Stomach (tissue), 9 donors: ENCODE data around the gene POU2AF3. TPM values are rescaled to one million over a fixed set of nuclear protein-coding genes. Genes with fewer than 3 reads are reported as not detected.
A peak's percentile ranks its signal among the peaks of the same experiment; 100 is the strongest.

Experiments used
- DNase-seq, 2 donors: peaks; one replicate each; pipeline versions ENCODE4 v3.0.0 to v3.0.0-alpha.2; 2013 to 2019
- H3K27ac ChIP-seq, 5 donors: fragments of 200-600 bp in 4 of 5; sonication (generic) in 4 of 5; one replicate each; pipeline ENCODE4 v1.5.1; 2013 to 2019; ENCODE audit warnings: mild to moderate bottlenecking in 1 of 5, moderate library complexity in 1 of 5
- H3K27me3 ChIP-seq, 3 donors: fragments of 200-600 bp; sonication (generic); one replicate each; pipeline ENCODE4 v1.5.1; 2017 to 2019; ENCODE audit warnings: mixed run types in 1 of 3
- H3K36me3 ChIP-seq, 4 donors: fragments of 200-600 bp; sonication (generic); 1 replicate in 3 of 4; 2 replicates in 1 of 4; pipeline ENCODE4 v1.5.1; 2016 to 2019
- H3K4me1 ChIP-seq, 4 donors: fragments of 200-600 bp; sonication (generic); one replicate each; pipeline ENCODE4 v1.5.1; 2016 to 2019
- H3K4me3 ChIP-seq, 4 donors: fragments of 200-600 bp; sonication (generic) in 3 of 4; one replicate each; pipeline ENCODE4 v1.5.1; 2016 to 2019; ENCODE audit warnings: mild to moderate bottlenecking in 1 of 4
- H3K9me3 ChIP-seq, 4 donors: fragments of 200-600 bp; sonication (generic); one replicate each; pipeline ENCODE4 v1.5.1; 2016 to 2019
- EP300 ChIP-seq: sonication (generic); formaldehyde crosslinking; IDR thresholded peaks from one replicate; pipeline ENCODE4 v1.6.1; 2017; ENCODE audit warnings: antibody characterized with exemption
- POLR2A ChIP-seq, 4 donors: fragments of 450-650 bp; IDR thresholded peaks; one replicate each; pipeline ENCODE4 v1.6.1; 2016; ENCODE audit warnings: antibody characterized with exemption in 4 of 4, control low read depth in 2 of 4, mild to moderate bottlenecking in 1 of 4, moderate library complexity in 1 of 4
- POLR2AphosphoS5 ChIP-seq, 3 donors: sonication (generic); formaldehyde crosslinking; IDR thresholded peaks; one replicate each; pipeline ENCODE4 v1.6.1; 2016; ENCODE audit warnings: antibody characterized with exemption in 3 of 3
- WGBS, 5 donors: extraction: QIAGEN DNeasy Blood & Tissue Kit in 3 of 5; methylation state at CpG; one replicate each; pipeline versions ENCODE4 v1.1.5 to v1.1.7; 2013 to 2018; 5-methylcytosine and 5-hydroxymethylcytosine counted together
- intact Hi-C: fragments of 100-400 bp; cut with DNase I; formaldehyde crosslinking; loops from one replicate; pipeline ENCODE4 v1.15.1; 2023; ENCODE audit warnings: low total_unique reads
- polyA plus RNA-seq, 3 donors: library from polyadenylated mRNA; stranded (reverse); fragments of 200-250 nt; gene quantifications; one replicate each; pipeline ENCODE4 v1.2.3, GENCODE V29; 2013
- total RNA-seq, 5 donors: library from RNA; depleted of rRNA; stranded (reverse); fragments of >200 nt; gene quantifications; one replicate each; pipeline versions ENCODE4 v1.1.0 to v1.2.3, GENCODE V29; 2014 to 2016
- TF ChIP-seq, protein P1 (sequence below), 7 experiments: fragments of 450-650 bp in 4 of 7; fragments of 200-600 bp in 3 of 7; sonication (generic) in 3 of 7; IDR thresholded peaks; one replicate each; pipeline ENCODE4 v1.5.1; 2016 to 2019; ENCODE audit warnings: antibody characterized with exemption in 7 of 7, control low read depth in 2 of 7, mild to moderate bottlenecking in 1 of 7
- donor health status: healthy with polysubstance abuse.
- donor health status: Bipolar disorder and iron deficiency.
- donor health status: healthy.

Gene POU2AF3
- total and polyA plus RNA-seq, 8 donors = 0.58 to 10.1 (median 3.2) TPM

DNA sequence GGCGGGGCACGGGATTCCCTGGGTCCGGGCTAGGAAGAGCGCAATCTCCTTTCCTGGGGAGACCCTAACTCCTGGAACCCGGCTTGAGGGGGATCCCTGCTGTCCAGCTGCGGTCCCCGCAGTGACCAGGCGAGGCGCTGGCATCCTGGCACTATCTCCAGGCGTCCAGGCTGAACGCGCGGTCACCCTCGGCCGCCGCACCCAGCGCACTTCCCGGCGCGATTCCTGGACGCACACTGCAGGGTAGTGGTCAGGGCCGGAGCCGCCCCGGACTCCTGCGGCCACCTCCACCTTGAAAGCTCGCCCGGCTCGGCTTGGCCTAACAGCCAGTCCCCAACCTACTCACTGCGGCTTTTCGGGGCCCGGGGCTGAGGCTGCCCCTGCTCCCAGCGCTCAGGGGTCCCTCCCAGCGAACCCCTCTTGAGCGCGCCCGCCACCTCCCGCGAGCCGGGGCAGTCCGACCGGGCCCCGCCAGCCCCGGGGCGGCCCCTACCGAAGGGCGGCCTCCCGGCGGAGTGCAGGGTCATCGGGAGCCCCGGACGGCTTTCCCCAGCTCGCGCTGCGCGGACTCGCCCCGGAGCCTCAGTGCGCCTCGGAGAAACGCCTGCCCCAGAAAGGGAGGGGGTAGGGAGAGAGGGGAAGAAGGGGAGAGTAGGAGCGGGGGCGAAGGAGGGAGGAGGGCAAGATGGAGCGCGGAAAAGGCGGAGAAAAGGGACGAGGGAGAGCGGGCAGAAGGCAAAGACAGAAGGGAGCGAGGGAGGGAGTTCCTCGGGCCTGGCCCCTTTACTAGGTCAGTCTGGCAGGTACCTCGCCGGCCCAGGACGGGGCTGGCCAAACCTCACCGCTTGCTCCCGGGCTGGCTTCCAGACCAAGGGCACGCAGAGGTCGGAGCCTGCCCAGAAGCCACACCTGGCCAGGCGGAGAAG is 1.0 kb downstream of the POU2AF3 start:
- Histone ChIP-seq H3K9me3 (no peaks in the 10 kb centered on the region), H3K4me1 (peaks cover 12 to 60% (median 52%) of the 10 kb centered on the region in 4 donors), H3K4me3 (peak overlapping the region; percentile 55 to 78 (median 72)), H3K27me3 (peaks cover 0 to 20% (median 0%) of the 10 kb centered on the region in 3 donors), H3K36me3 (peaks cover 0 to 6% (median 0%) of the 10 kb centered on the region in 4 donors), H3K27ac (peak overlapping the region; percentile 92 to 99 (median 96))
- DNase-seq = peak; percentile 89 to 92
- intact Hi-C loops = no loop called here
- WGBS, 5 donors = 1 to 5% (median 3%) methylated on average over 48 to 77 of the region's 77 CpGs
- TF ChIP-seq POLR2AphosphoS5 (IDR thresholded peaks at IDR 0.05) (peak in 2 of 3 donors; percentile 64 to 87), POLR2A (IDR thresholded peaks at IDR 0.05) (peak in 2 of 4 donors; percentile 24 to 55), EP300 (no peak)
- TF ChIP-seq, protein P1, sequence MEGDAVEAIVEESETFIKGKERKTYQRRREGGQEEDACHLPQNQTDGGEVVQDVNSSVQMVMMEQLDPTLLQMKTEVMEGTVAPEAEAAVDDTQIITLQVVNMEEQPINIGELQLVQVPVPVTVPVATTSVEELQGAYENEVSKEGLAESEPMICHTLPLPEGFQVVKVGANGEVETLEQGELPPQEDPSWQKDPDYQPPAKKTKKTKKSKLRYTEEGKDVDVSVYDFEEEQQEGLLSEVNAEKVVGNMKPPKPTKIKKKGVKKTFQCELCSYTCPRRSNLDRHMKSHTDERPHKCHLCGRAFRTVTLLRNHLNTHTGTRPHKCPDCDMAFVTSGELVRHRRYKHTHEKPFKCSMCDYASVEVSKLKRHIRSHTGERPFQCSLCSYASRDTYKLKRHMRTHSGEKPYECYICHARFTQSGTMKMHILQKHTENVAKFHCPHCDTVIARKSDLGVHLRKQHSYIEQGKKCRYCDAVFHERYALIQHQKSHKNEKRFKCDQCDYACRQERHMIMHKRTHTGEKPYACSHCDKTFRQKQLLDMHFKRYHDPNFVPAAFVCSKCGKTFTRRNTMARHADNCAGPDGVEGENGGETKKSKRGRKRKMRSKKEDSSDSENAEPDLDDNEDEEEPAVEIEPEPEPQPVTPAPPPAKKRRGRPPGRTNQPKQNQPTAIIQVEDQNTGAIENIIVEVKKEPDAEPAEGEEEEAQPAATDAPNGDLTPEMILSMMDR (IDR thresholded peaks at IDR 0.05) = peak in 5 of 7 experiments; percentile 40 to 68 (median 58)

DNA sequence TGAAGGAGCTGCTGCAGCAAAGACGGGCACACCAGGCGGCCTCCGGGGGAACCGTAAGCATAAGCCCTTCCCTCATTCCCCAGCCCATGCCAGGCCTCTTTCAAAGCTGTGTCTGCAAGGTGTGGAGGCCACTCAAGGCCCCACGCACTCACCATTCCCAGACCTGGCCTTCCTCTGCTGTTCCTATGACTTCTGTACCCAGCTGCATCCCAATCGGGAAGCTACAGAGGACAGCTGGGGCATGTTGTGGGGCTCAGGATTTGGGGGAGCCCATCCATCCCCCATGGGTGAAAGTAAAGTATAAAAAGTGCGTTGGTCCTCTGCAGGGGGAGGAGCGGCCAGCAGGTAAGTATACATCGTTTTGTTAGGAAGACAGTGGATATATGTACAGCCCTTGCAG is 2.2 kb downstream of the POU2AF3 start:
- intact Hi-C loops = no loop called here
- Histone ChIP-seq H3K9me3 (no peaks in the 10 kb centered on the region), H3K36me3 (peaks cover 0 to 6% (median 0%) of the 10 kb centered on the region in 4 donors), H3K4me3 (peak overlapping the region in 2 of 4 donors; percentile 71 to 78), H3K4me1 (peaks cover 12 to 61% (median 52%) of the 10 kb centered on the region in 4 donors), H3K27me3 (peaks cover 0 to 20% (median 0%) of the 10 kb centered on the region in 3 donors), H3K27ac (peak overlapping the region; percentile 92 to 99 (median 96))
- no peak for TF ChIP-seq EP300
- no peak for TF ChIP-seq POLR2AphosphoS5 (IDR thresholded peaks at IDR 0.05)
- TF ChIP-seq POLR2A (IDR thresholded peaks at IDR 0.05) = no peak
- TF ChIP-seq, protein P1 (IDR thresholded peaks at IDR 0.05) = no peak
- DNase-seq = no peak
- 38 to 73% (median 62%) methylated on average over 8 to 9 of the region's 9 CpGs for WGBS, 5 donors

DNA sequence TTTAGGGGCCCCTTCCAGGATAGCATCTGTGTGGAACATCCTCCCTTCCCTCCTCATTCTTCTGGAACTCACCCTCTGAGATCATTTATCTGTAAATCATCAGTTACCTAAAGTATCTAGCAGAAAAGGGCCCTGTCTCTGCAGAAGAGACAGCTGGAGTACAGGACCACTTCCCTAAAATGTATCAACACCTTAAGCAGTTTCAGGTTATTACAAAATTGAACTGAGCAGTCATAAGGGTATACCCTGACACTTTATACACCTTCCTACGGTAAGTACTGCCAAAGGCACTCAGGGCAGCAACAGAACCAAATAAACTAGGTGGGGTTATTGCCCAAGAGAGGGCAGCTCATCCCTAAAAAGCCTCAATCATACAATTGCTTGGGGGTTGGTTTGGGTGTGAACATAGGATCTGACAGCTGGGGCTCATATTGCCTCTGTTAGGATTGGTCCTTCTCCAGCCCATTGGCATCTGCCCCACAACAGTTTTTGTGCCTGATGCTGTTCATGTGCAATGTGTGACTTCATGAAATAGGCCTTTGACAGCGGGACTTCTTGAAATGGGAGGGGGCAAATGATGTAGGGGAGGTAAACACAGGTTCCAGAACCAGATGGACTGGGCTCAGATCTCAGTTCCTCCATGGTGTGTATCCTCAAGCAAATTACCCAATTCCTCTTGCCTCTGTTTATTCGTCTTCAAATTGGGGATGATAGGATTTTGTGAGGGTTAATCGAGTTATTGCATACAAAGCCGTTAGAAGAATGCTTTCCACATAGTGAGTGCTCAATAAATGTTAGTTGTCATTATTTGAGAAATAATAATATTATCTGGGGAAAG is 2.9 kb downstream of the POU2AF3 start:
- Histone ChIP-seq H3K36me3 (peaks cover 0 to 6% (median 0%) of the 10 kb centered on the region in 4 donors), H3K4me1 (peaks cover 12 to 61% (median 52%) of the 10 kb centered on the region in 4 donors), H3K27ac (peak overlapping the region; percentile 51 to 99 (median 96)), H3K4me3 (peak overlapping the region in 1 of 4 donors; percentile 71), H3K27me3 (peaks cover 0 to 20% (median 0%) of the 10 kb centered on the region in 3 donors), H3K9me3 (no peaks in the 10 kb centered on the region)
- no peak for TF ChIP-seq POLR2AphosphoS5 (IDR thresholded peaks at IDR 0.05)
- TF ChIP-seq, protein P1 (IDR thresholded peaks at IDR 0.05) = no peak
- no peak for TF ChIP-seq POLR2A (IDR thresholded peaks at IDR 0.05)
- no peak for TF ChIP-seq EP300
- intact Hi-C loops = no loop called here
- 32 to 63% (median 50%) methylated on average over 5 of the region's 5 CpGs for WGBS, 5 donors
- DNase-seq = peak in 1 of 2 donors; percentile 63

DNA sequence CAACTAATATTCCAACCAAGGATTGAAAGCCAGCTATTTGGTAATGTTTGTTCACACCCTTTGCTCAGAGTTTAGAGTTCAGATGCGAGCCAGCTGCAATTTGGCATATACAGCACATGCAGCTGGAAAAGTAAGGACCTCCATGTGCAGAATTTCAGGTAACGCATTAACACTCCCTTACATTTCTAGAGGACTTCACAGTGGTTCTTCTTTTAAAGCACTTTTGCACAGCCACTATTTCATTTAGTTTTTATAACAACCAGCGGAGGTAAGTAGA is 3.4 kb downstream of the POU2AF3 start:
- TF ChIP-seq EP300 = no peak
- TF ChIP-seq, protein P1 (IDR thresholded peaks at IDR 0.05) = no peak
- TF ChIP-seq POLR2A (IDR thresholded peaks at IDR 0.05) = no peak
- no peak for TF ChIP-seq POLR2AphosphoS5 (IDR thresholded peaks at IDR 0.05)
- intact Hi-C loops = no loop called here
- Histone ChIP-seq H3K4me1 (peaks cover 12 to 60% (median 51%) of the 10 kb centered on the region in 4 donors), H3K9me3 (no peaks in the 10 kb centered on the region), H3K36me3 (peaks cover 0 to 6% (median 0%) of the 10 kb centered on the region in 4 donors), H3K4me3 (peak overlapping the region in 1 of 4 donors; percentile 12), H3K27ac (peak overlapping the region in 4 of 5 donors; percentile 82 to 99 (median 96)), H3K27me3 (peaks cover 0 to 20% (median 0%) of the 10 kb centered on the region in 3 donors)
- WGBS, 5 donors = 40 to 63% (median 50%) methylated on average over 3 of the region's 3 CpGs
- no peak for DNase-seq
